GM12875 (cell line): ENCODE results near the gene RPP25L.

Experiments used
- H3K4me3 ChIP-seq: one replicate; pipeline ENCODE4 v1.5.1; 2011; ENCODE audit warnings: low read depth, low read length, control low read depth
- TF ChIP-seq, protein P1 (sequence below): IDR thresholded peaks from 2 replicates; pipeline ENCODE4 v1.5.1; 2011; ENCODE audit warnings: low read depth, mild to moderate bottlenecking, control low read depth, inconsistent platforms, low read length, moderate library complexity, borderline replicate concordance; ENCODE audit not compliant: insufficient read depth

The RPP25L gene

DNA sequence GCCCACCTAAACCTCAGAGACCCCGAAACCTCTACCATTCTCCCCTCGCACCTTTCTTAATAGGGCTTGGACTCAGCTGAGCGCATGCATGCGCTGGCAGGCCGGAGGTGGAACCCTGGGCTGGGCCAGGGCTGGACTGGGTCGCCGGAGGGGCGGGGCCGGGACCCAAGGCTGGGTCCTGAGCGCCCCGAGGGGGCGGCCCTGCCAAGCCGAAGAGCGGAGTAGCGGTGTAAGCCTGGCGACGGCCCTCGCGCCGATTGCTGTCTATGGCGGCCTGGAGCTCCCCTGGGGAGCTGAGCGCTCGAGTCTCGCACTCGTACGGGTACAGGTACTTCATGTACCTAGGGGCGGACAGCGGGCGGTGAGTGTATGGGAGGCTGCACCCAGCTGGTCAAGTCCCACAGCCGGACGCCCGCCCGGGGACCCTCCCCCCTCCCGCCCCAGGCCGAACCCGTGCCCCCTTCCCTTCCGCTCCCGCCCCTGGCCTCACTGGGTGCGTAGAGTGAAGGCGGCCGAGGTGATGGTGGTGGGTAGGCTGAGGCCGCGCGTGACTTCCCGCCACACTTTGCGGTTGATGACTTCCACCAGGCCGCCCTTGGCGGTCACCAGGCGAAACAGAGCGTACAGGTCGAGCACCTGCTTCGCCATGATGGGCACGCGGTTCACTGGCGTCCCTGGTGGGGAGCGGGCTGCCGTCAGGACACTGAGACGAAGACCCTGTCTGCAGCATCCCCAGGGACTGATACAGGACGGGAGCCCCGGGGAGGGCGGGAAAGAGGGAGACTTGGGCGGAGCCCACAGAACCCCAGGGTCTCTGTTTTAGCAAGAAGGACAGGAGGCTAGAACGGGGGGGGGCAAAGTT, 11.7 kb upstream of the RPP25L start:
- TF ChIP-seq, protein P1, sequence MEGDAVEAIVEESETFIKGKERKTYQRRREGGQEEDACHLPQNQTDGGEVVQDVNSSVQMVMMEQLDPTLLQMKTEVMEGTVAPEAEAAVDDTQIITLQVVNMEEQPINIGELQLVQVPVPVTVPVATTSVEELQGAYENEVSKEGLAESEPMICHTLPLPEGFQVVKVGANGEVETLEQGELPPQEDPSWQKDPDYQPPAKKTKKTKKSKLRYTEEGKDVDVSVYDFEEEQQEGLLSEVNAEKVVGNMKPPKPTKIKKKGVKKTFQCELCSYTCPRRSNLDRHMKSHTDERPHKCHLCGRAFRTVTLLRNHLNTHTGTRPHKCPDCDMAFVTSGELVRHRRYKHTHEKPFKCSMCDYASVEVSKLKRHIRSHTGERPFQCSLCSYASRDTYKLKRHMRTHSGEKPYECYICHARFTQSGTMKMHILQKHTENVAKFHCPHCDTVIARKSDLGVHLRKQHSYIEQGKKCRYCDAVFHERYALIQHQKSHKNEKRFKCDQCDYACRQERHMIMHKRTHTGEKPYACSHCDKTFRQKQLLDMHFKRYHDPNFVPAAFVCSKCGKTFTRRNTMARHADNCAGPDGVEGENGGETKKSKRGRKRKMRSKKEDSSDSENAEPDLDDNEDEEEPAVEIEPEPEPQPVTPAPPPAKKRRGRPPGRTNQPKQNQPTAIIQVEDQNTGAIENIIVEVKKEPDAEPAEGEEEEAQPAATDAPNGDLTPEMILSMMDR = no peak
- H3K4me3 ChIP-seq = no peak overlapping the region

GRCh38 chr9:34620061-34620994, 8.4 kb upstream of the RPP25L start, which contains the start of gene DCTN3:
Gene DCTN3, minus strand, starts transcription at chr9:34620495. Its CDS starts 31 bp downstream, at chr9:34620464.
- H3K4me3 ChIP-seq = peak within 1 kb of the TSS; percentile 76
- TF ChIP-seq, protein P1 = no peak

GRCh38 chr9:34615132-34615531, 3.2 kb upstream of the RPP25L start:
- TF ChIP-seq, protein P1 = no peak

GRCh38 chr9:34612788-34613390, 992 bp upstream of the RPP25L start:
- TF ChIP-seq, protein P1 = peak; percentile 82
- H3K4me3 ChIP-seq = peak overlapping the region; percentile 89

More at GRCh38 chr9:34615132-34615531, 3.2 kb upstream of the RPP25L start:
- H3K4me3 ChIP-seq = no peak overlapping the region

GRCh38 chr9:34611251-34611810, 566 bp downstream of the RPP25L start:
- peak overlapping the region; percentile 89 for H3K4me3 ChIP-seq
- TF ChIP-seq, protein P1 = no peak

- peak overlapping the region; percentile 89 for H3K4me3 ChIP-seq
- TF ChIP-seq, protein P1 = no peak
Observed at GRCh38 chr9:34610434-34611206, 1.3 kb downstream of the RPP25L start.
